HepG2 (cell line): ENCODE measurements around the gene NEK11. TPM values are rescaled to one million over a fixed set of nuclear protein-coding genes. Genes with fewer than 3 reads are reported as not detected.

Experiments
- ATAC-seq: fragments of 200-7000 bp; cut with Tn5 transposase; 3 replicates; pipeline ENCODE4 v1.9.1; 2020; ENCODE audit warnings: mild to moderate bottlenecking, moderate library complexity
- BruUV-seq: library from RNA; stranded (reverse); fragments of 400-500 nt; replicated peaks from 2 replicates; lab custom pipeline; 2021; lab: Mats Ljungman, UMichigan
- CTCF ChIA-PET: fragments of 300-600 bp; formaldehyde crosslinking; extraction: SDS; loops from one replicate; lab custom pipeline; 2021; ENCODE audit warnings: low total read pairs, inconsistent platforms, low intra/inter-chr PET ratio; lab: Yijun Ruan, JAX
- POLR2A ChIA-PET: fragments of 350-600 bp; sonication (Branson Sonifier 250); formaldehyde crosslinking; loops from one replicate; lab custom pipeline; 2020; ENCODE audit warnings: antibody characterized with exemption, inconsistent platforms; lab: Yijun Ruan, JAX
- DNase-seq: peaks from one replicate; pipeline ENCODE4 v3.0.0-alpha.2; 2015; ENCODE audit warnings: low spot score
- FAIRE-seq: peaks from 3 replicates; lab custom pipeline; 2011; peaks lifted over from hg19 to GRCh38; lab: Jason Lieb, UNC
- H2AFZ ChIP-seq: one replicate; pipeline ENCODE4 v1.6.1; 2011; ENCODE audit warnings: low read length, inconsistent platforms
- H3K27ac ChIP-seq: fragments of 300-600 bp; 3 replicates; pipeline ENCODE4 v1.8.0; 2011; ENCODE audit warnings: mixed run types, mild to moderate bottlenecking, mixed read lengths, low read length, inconsistent platforms; ENCODE audit not compliant: insufficient read depth; ENCODE audit errors: extremely low read length
- H3K27me3 ChIP-seq, 2 experiments: fragments of 200-600 bp in 1 of 2; 2 replicates in 1 of 2; 3 replicates in 1 of 2; pipeline versions ENCODE4 v1.6.0 to v1.8.0; 2011; ENCODE audit warnings: low read length in 2 of 2, mild to moderate bottlenecking in 2 of 2, moderate library complexity in 2 of 2, inconsistent platforms in 1 of 2; ENCODE audit not compliant: insufficient read depth in 2 of 2, control insufficient read depth in 1 of 2
- H3K36me3 ChIP-seq, 2 experiments: fragments of 200-600 bp in 1 of 2; replicated peaks in 1 of 2; 2 replicates in 1 of 2; 3 replicates in 1 of 2; pipeline versions ENCODE4 v1.5.1 to v1.8.0; 2011; ENCODE audit warnings: low read length in 2 of 2, inconsistent platforms in 1 of 2; ENCODE audit not compliant: insufficient read depth in 2 of 2, control insufficient read depth in 1 of 2
- H3K4me1 ChIP-seq: 2 replicates; pipeline ENCODE4 v1.5.1; 2012; ENCODE audit warnings: low read length, inconsistent platforms; ENCODE audit not compliant: insufficient read depth
- H3K4me2 ChIP-seq: 2 replicates; pipeline ENCODE4 v1.6.0; 2011; ENCODE audit warnings: low read depth, low read length, inconsistent platforms
- H3K4me3 ChIP-seq, 3 experiments: fragments of 200-600 bp in 1 of 3; sonication (generic), shearing (Covaris generic) in 1 of 3; replicated peaks in 1 of 3; 2 replicates each; pipeline ENCODE4 v1.5.1; 2011 to 2016; ENCODE audit warnings: low read length in 3 of 3, inconsistent platforms in 2 of 3, low read depth in 2 of 3, mild to moderate bottlenecking in 2 of 3, control low read depth in 1 of 3, mixed read lengths in 1 of 3; ENCODE audit not compliant: insufficient read depth in 1 of 3
- H3K79me2 ChIP-seq: one replicate; pipeline ENCODE4 v1.6.1; 2011; ENCODE audit warnings: low read length, inconsistent platforms; ENCODE audit not compliant: insufficient read depth
- H3K9ac ChIP-seq: 2 replicates; pipeline ENCODE4 v1.6.0; 2011; ENCODE audit warnings: mild to moderate bottlenecking, low read depth, low read length, inconsistent platforms; ENCODE audit not compliant: insufficient read depth
- H3K9me3 ChIP-seq: 2 replicates; pipeline ENCODE4 v1.5.1; 2012; ENCODE audit warnings: mild to moderate bottlenecking, low read length
- H4K20me1 ChIP-seq: 2 replicates; pipeline ENCODE4 v1.6.0; 2011; ENCODE audit warnings: inconsistent platforms, mild to moderate bottlenecking, low read length, moderate library complexity; ENCODE audit not compliant: insufficient read depth
- ATF2 ChIP-seq: sonication (generic); formaldehyde crosslinking; IDR thresholded peaks from 2 replicates; pipeline ENCODE4 v1.4.0; 2020; ENCODE audit warnings: missing genetic modification reagents
- GLMP ChIP-seq: sonication (generic); formaldehyde crosslinking; IDR thresholded peaks from 2 replicates; pipeline ENCODE4 v1.9.0; 2021; ENCODE audit warnings: missing genetic modification reagents, mild to moderate bottlenecking, borderline replicate concordance
- HOXD1 ChIP-seq: sonication (generic); formaldehyde crosslinking; IDR thresholded peaks from 2 replicates; pipeline ENCODE4 v1.5.0; 2020; ENCODE audit warnings: missing genetic modification reagents
- PHF5A ChIP-seq: IDR thresholded peaks from one replicate; pipeline ENCODE4 v1.6.1; 2018; ENCODE audit warnings: low read depth, missing genetic modification reagents; ENCODE audit not compliant: unreplicated experiment
- RFX5 ChIP-seq: IDR thresholded peaks from 2 replicates; pipeline ENCODE4 v1.6.1; 2011; ENCODE audit warnings: low read depth, low read length, improper control_type of control experiment
- SP1 ChIP-seq, 2 experiments: fragments of 450-650 bp in 1 of 2; sonication (generic) in 1 of 2; formaldehyde crosslinking in 1 of 2; IDR thresholded peaks; 2 replicates each; pipeline versions ENCODE4 v1.4.0 to v1.6.1; 2016 to 2020; ENCODE audit warnings: missing genetic modification reagents in 1 of 2
- XRCC5 ChIP-seq: fragments of 200-400 bp; formaldehyde crosslinking; optimal IDR thresholded peaks from 2 replicates; pipeline ENCODE3; 2017; ENCODE audit warnings: mild to moderate bottlenecking, low read length
- ZBTB25 ChIP-seq: IDR thresholded peaks from 2 replicates; pipeline ENCODE4 v1.6.1; 2018; ENCODE audit warnings: missing genetic modification reagents
- WGBS: methylation state at CpG from one replicate; pipeline ENCODE4 v1.1.6; 2017; ENCODE audit warnings: low lambda C conversion rate; 5-methylcytosine and 5-hydroxymethylcytosine counted together
- in situ Hi-C: cut with HindIII; loops from 2 replicates; pipeline ENCODE4 v1.10.0; 2017; ENCODE audit warnings: low pct_unique_long_range_greater_than_20kb; ENCODE audit not compliant: extremely low pct_ligation_motif_present
- intact Hi-C: fragments of 100-400 bp; cut with micrococcal nuclease; formaldehyde crosslinking; loops from one replicate; pipeline ENCODE4 v1.10.0; 2022; ENCODE audit not compliant: unreplicated experiment
- polyA plus RNA-seq, 8 experiments: library from polyadenylated mRNA; depleted of rRNA in 3 of 8; stranded (reverse) in 7 of 8; unstranded in 1 of 8; fragments of >200 nt; fragmentation: Illumina TruSeq in 4 of 8; extraction: Trizol in 4 of 8; gene quantifications; 2 replicates each; pipeline versions ENCODE4 v1.2.1 to v1.2.3, GENCODE V29; 2011 to 2016; ENCODE audit warnings: low read depth in 4 of 8, missing spikeins in 1 of 8, mixed read lengths in 1 of 8; ENCODE audit not compliant: insufficient read depth in 1 of 8
- total RNA-seq, 5 experiments: library from RNA; depleted of rRNA; stranded (reverse); fragments of >200 nt; fragmentation: Illumina TruSeq; extraction: Trizol; gene quantifications; 2 replicates each; pipeline ENCODE4 v1.2.3, GENCODE V29; 2016; ENCODE audit warnings: low read depth in 1 of 5
- TF ChIP-seq, protein P1 (sequence below): sonication (generic); formaldehyde crosslinking; IDR thresholded peaks from 2 replicates; pipeline ENCODE4 v1.4.0; 2020; ENCODE audit warnings: missing genetic modification reagents

NEK11 gene
- total and polyA plus RNA-seq, 2 of the 13 experiments (the other 11 are each of a cell fraction or from before 2014, with no cell fraction given) = 0.95 to 2.2 TPM

DNA sequence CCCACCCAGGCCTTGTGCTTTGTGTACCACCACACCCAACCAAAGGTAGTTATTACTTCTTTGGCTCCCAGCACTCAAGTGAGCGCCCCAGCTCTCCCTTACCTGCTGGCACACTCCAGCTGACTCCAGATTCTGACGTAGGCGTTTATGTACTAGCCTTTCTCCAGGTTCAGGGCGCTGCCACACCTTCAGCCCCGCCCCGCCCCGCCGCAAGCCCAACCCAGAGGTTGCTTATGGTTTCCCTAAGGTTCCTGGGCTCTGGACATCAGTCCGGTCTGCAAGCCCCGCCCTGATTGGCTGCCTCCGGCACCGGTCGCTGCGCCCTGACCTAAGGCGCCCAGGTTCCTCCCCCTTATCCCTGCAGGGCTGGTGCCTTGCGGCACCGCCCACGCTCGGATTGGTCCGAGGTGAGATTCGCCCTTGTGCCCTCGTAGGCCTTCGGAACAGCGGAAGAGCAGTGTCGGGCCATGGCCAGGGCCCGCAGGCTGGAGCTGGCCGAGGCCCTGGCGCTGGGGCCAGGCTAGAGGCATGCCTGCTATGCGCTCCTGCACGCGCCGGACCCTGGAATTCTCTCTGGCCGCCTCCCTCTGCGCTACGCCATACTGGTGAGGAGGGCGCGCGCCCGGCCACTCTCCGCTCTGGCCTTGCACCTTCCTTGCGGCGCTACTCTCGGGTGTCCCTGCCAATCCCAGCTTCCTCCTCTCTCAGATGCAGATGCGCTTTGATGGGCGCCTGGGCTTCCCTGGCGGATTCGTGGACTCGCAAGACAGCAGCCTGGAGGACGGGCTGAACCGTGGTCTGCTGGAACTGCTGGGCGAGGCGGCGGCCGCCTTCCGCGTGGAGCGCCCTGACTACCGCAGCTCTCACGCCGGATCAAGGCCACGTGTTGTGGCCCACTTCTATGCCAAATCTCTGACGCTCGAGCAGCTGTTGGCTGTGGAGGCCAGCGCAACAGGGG lies 335.1 kb downstream of the NEK11 start:
- in situ Hi-C loops = no loop called here
- H3K36me3 ChIP-seq = no peaks in the 10 kb centered on the region
- H3K27ac ChIP-seq = no peak overlapping the region
- H3K9ac ChIP-seq = no peak overlapping the region
- TF ChIP-seq, protein P1, sequence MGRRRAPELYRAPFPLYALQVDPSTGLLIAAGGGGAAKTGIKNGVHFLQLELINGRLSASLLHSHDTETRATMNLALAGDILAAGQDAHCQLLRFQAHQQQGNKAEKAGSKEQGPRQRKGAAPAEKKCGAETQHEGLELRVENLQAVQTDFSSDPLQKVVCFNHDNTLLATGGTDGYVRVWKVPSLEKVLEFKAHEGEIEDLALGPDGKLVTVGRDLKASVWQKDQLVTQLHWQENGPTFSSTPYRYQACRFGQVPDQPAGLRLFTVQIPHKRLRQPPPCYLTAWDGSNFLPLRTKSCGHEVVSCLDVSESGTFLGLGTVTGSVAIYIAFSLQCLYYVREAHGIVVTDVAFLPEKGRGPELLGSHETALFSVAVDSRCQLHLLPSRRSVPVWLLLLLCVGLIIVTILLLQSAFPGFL (CRISPR knock-in tag) = no peak
- TF ChIP-seq ATF2 (CRISPR knock-in tag) (no peak), RFX5 (no peak), SP1 (IDR thresholded peaks at IDR 0.05) (no peak), SP1 (CRISPR knock-in tag; IDR thresholded peaks at IDR 0.05) (no peak), XRCC5 (no peak), ZBTB25 (CRISPR knock-in tag) (no peak), PHF5A (CRISPR knock-in tag) (no peak), GLMP (no peak), HOXD1 (CRISPR knock-in tag) (no peak)
- CTCF ChIA-PET = no interaction called here
- intact Hi-C loops = no loop called here
- DNase-seq (no peak), ATAC-seq (no peak; the same call in 2 of the 3 replicates), FAIRE-seq (no peak)
- H2AFZ ChIP-seq = no peak overlapping the region
- no peaks in the 10 kb centered on the region for H3K79me2 ChIP-seq
- no peaks in the 10 kb centered on the region for H3K4me1 ChIP-seq
- H3K9me3 ChIP-seq = no peaks in the 10 kb centered on the region
- H3K4me2 ChIP-seq = no peak overlapping the region
- WGBS = 81% methylated on average over 28 of the region's 64 CpGs
- POLR2A ChIA-PET = interaction anchor here (0.6 kb wide), 1 partner anchor 415 kb away, joined by 3 read pairs; no protein-coding TSS in a partner anchor
- no peaks in the 10 kb centered on the region for H4K20me1 ChIP-seq
- no peaks in the 10 kb centered on the region for H3K27me3 ChIP-seq
- H3K4me3 ChIP-seq = no peak overlapping the region
- BruUV-seq = no TSS peak
